GM12878 (cell line): ENCODE measurements around the gene SEPTIN5.

Experiments used
- CHD1 ChIP-seq: IDR thresholded peaks from 2 replicates; pipeline ENCODE4 v1.6.1; 2012; ENCODE audit warnings: low read depth, low read length, improper control_type of control experiment
- HCFC1 ChIP-seq: fragments of 150-350 bp; IDR thresholded peaks from 2 replicates; pipeline ENCODE4 v1.6.1; 2014; ENCODE audit warnings: low read length
- ZNF274 ChIP-seq: IDR thresholded peaks from one replicate; pipeline ENCODE4 v1.8.0; 2011; ENCODE audit not compliant: insufficient read length, insufficient read depth
- TF ChIP-seq, protein P1 (sequence below), 3 experiments: IDR thresholded peaks in 2 of 3; conservative IDR thresholded peaks in 1 of 3; 2 replicates each; pipeline ENCODE4 v1.5.1; 2011; ENCODE audit warnings: low read depth in 3 of 3, low read length in 3 of 3, mild to moderate bottlenecking in 3 of 3, control low read depth in 2 of 3, moderate library complexity in 2 of 3, inconsistent platforms in 1 of 3, mixed read lengths in 1 of 3; ENCODE audit not compliant: control insufficient read depth in 2 of 3, insufficient read depth in 1 of 3; ENCODE audit errors: extremely low read depth in 1 of 3
- TF ChIP-seq, protein P2 (sequence below): IDR thresholded peaks from 2 replicates; pipeline ENCODE4 v1.6.1; 2011; ENCODE audit warnings: low read depth, mild to moderate bottlenecking, low read length, moderate library complexity, borderline replicate concordance; ENCODE audit errors: extremely low read depth
- TF ChIP-seq, protein P3 (sequence below): fragments of 450-650 bp; IDR thresholded peaks from 2 replicates; pipeline ENCODE4 v1.6.1; 2017; ENCODE audit warnings: mild to moderate bottlenecking

DNA sequence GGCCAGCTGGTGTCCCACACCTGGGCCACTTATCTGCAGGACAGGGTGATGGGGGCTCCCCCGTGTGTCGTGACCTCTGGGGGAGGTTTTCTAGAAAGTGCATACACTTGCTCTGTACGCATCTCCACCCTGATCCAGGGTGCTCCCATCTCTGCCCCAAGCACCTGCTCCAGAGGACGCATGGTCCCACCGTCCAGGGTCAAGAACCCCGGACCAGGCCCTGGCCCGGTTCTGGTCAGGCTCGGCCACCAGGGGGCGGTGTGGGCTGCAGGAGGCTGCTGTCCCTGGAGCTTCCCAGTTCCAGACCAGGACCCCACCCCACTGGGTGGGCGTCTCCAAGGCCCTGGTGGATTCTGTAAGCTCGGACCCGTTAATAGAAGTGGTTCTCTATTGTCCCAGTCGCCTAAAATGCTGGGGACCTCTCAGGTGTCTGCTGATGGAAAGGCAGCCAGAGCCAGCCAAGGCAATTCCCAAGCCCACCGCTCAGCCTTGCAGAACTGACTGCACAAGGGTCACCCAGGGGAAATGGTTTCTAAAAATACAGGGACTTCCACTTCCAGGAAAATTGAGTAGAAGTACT is 34.7 kb upstream of the SEPTIN5 start:
- TF ChIP-seq, protein P1, sequence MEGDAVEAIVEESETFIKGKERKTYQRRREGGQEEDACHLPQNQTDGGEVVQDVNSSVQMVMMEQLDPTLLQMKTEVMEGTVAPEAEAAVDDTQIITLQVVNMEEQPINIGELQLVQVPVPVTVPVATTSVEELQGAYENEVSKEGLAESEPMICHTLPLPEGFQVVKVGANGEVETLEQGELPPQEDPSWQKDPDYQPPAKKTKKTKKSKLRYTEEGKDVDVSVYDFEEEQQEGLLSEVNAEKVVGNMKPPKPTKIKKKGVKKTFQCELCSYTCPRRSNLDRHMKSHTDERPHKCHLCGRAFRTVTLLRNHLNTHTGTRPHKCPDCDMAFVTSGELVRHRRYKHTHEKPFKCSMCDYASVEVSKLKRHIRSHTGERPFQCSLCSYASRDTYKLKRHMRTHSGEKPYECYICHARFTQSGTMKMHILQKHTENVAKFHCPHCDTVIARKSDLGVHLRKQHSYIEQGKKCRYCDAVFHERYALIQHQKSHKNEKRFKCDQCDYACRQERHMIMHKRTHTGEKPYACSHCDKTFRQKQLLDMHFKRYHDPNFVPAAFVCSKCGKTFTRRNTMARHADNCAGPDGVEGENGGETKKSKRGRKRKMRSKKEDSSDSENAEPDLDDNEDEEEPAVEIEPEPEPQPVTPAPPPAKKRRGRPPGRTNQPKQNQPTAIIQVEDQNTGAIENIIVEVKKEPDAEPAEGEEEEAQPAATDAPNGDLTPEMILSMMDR (IDR thresholded peaks at IDR 0.05 in 2 of 3, conservative IDR thresholded peaks at IDR 0.05 in 1 of 3; ENCODE audit: control insufficient read depth in 2 of 3, extremely low read depth in 1 of 3, insufficient read depth in 1 of 3, low read depth in 3 of 3, low read length in 3 of 3), result peak; percentile 47 to 79 (median 67)
- TF ChIP-seq, protein P2, sequence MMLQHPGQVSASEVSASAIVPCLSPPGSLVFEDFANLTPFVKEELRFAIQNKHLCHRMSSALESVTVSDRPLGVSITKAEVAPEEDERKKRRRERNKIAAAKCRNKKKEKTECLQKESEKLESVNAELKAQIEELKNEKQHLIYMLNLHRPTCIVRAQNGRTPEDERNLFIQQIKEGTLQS, result no peak
- TF ChIP-seq, protein P3, sequence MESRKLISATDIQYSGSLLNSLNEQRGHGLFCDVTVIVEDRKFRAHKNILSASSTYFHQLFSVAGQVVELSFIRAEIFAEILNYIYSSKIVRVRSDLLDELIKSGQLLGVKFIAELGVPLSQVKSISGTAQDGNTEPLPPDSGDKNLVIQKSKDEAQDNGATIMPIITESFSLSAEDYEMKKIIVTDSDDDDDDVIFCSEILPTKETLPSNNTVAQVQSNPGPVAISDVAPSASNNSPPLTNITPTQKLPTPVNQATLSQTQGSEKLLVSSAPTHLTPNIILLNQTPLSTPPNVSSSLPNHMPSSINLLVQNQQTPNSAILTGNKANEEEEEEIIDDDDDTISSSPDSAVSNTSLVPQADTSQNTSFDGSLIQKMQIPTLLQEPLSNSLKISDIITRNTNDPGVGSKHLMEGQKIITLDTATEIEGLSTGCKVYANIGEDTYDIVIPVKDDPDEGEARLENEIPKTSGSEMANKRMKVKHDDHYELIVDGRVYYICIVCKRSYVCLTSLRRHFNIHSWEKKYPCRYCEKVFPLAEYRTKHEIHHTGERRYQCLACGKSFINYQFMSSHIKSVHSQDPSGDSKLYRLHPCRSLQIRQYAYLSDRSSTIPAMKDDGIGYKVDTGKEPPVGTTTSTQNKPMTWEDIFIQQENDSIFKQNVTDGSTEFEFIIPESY, result no peak
- no peak for TF ChIP-seq CHD1
- TF ChIP-seq HCFC1, result no peak
- TF ChIP-seq ZNF274, result no peak
